OCI-LY3 (cell line): Measurements from ENCODE around the gene CBR1.

Experiments
- CTCF ChIP-seq: fragments of 200-600, 300-600 bp; sonication (generic); IDR thresholded peaks from 2 replicates; pipeline ENCODE4 v1.5.1; 2014; ENCODE audit warnings: antibody characterized with exemption, low read length, low read depth
- EZH2phosphoT487 ChIP-seq: fragments of 200-600 bp; shearing (Covaris generic); IDR thresholded peaks from 2 replicates; pipeline ENCODE4 v1.6.1; 2018; ENCODE audit warnings: antibody characterized with exemption, mixed run types, low read depth

GRCh38 chr21:36035381-36035791, 34.4 kb upstream of the CBR1 start:
- TF ChIP-seq CTCF = no peak
- TF ChIP-seq EZH2phosphoT487 = no peak
